Gastroesophageal sphincter (tissue), 4 donors: ENCODE data around the gene STARD13. TPM values are rescaled to one million over a fixed set of nuclear protein-coding genes. Genes with fewer than 3 reads are reported as not detected.

Source experiments
- ATAC-seq: fragments of 150-250 bp; one replicate; pipeline ENCODE4 v1.9.1; 2016; ENCODE audit warnings: mild to moderate bottlenecking, moderate library complexity
- H3K27ac ChIP-seq, 4 donors: fragments of 200-600 bp; sonication (generic) in 3 of 4; 1 replicate in 3 of 4; 2 replicates in 1 of 4; pipeline ENCODE4 v1.5.1; 2016 to 2019
- H3K27me3 ChIP-seq: fragments of 200-600 bp; sonication (generic); one replicate; pipeline ENCODE4 v1.5.1; 2019
- H3K36me3 ChIP-seq, 2 donors: fragments of 200-600 bp; sonication (generic); one replicate each; pipeline ENCODE4 v1.5.1; 2019; ENCODE audit warnings: control low read depth in 1 of 2
- H3K4me1 ChIP-seq, 3 donors: fragments of 200-600 bp; sonication (generic); 1 replicate in 2 of 3; 2 replicates in 1 of 3; pipeline ENCODE4 v1.5.1; 2016 to 2019; ENCODE audit warnings: control low read depth in 2 of 3
- H3K4me3 ChIP-seq, 2 donors: fragments of 200-600 bp; sonication (generic); one replicate each; pipeline ENCODE4 v1.5.1; 2019; ENCODE audit warnings: mild to moderate bottlenecking in 1 of 2, moderate library complexity in 1 of 2
- H3K9me3 ChIP-seq, 3 donors: fragments of 200-600 bp; sonication (generic); one replicate each; pipeline ENCODE4 v1.5.1; 2017 to 2019; ENCODE audit warnings: control low read depth in 2 of 3
- EP300 ChIP-seq: sonication (generic); formaldehyde crosslinking; IDR thresholded peaks from one replicate; pipeline ENCODE4 v1.6.1; 2017; ENCODE audit warnings: antibody characterized with exemption, mild to moderate bottlenecking
- POLR2A ChIP-seq, 2 donors: fragments of 450-650 bp; IDR thresholded peaks; one replicate each; pipeline ENCODE4 v1.6.1; 2017; ENCODE audit warnings: antibody characterized with exemption in 2 of 2, mild to moderate bottlenecking in 2 of 2, moderate library complexity in 1 of 2
- POLR2AphosphoS5 ChIP-seq: sonication (generic); formaldehyde crosslinking; IDR thresholded peaks from one replicate; pipeline ENCODE4 v1.6.1; 2017; ENCODE audit warnings: antibody characterized with exemption
- WGBS, 2 donors: methylation state at CpG; one replicate each; pipeline ENCODE4 v1.1.5; 2018; ENCODE audit warnings: low coverage in 1 of 2; 5-methylcytosine and 5-hydroxymethylcytosine counted together
- total RNA-seq, 4 donors: library from RNA; depleted of rRNA; stranded (reverse); fragments of >200 nt; gene quantifications; one replicate each; pipeline ENCODE4 v1.1.0, GENCODE V29; 2016
- TF ChIP-seq, protein P1 (sequence below), 4 experiments: fragments of 200-600 bp in 2 of 4; fragments of 450-650 bp in 2 of 4; sonication (generic) in 1 of 4; IDR thresholded peaks; one replicate each; pipeline ENCODE4 v1.5.1; 2017 to 2019; ENCODE audit warnings: antibody characterized with exemption in 4 of 4, mild to moderate bottlenecking in 2 of 4, moderate library complexity in 2 of 4

STARD13 gene
- total RNA-seq, 4 donors from 2014 or later, result 46.2 to 63.3 (median 49.3) TPM

DNA sequence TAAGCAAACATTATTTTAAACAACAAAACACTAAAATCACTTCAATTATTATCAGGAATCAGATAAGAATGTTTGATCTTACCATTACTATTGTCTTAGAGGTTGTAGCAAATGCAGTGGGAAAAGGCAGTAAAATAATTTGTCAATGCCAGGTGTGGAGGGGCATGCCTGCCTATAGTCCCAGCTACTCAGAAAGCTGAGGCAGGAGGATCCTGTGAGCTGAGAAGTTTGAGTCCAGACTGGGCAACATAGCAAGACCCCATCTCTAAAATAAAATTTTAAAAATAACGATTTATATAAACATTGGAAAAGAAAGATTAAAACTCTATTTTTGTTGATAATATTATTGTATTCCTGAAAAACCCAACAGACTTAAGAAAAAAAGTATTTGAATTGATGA is 202.5 kb downstream of the STARD13 start:
- Histone ChIP-seq H3K27me3 (no peaks in the 10 kb centered on the region), H3K36me3 (no peaks in the 10 kb centered on the region), H3K4me3 (no peak overlapping the region), H3K9me3 (no peaks in the 10 kb centered on the region), H3K4me1 (peaks cover 0 to 25% (median 0%) of the 10 kb centered on the region in 3 donors), H3K27ac (no peak overlapping the region)
- ATAC-seq, result no peak
- TF ChIP-seq EP300, result no peak
- TF ChIP-seq POLR2A (IDR thresholded peaks at IDR 0.05), result no peak
- TF ChIP-seq POLR2AphosphoS5, result no peak
- TF ChIP-seq, protein P1, sequence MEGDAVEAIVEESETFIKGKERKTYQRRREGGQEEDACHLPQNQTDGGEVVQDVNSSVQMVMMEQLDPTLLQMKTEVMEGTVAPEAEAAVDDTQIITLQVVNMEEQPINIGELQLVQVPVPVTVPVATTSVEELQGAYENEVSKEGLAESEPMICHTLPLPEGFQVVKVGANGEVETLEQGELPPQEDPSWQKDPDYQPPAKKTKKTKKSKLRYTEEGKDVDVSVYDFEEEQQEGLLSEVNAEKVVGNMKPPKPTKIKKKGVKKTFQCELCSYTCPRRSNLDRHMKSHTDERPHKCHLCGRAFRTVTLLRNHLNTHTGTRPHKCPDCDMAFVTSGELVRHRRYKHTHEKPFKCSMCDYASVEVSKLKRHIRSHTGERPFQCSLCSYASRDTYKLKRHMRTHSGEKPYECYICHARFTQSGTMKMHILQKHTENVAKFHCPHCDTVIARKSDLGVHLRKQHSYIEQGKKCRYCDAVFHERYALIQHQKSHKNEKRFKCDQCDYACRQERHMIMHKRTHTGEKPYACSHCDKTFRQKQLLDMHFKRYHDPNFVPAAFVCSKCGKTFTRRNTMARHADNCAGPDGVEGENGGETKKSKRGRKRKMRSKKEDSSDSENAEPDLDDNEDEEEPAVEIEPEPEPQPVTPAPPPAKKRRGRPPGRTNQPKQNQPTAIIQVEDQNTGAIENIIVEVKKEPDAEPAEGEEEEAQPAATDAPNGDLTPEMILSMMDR (IDR thresholded peaks at IDR 0.05), result no peak
- WGBS, 2 donors, result 91% methylated on average over 1 of the region's 1 CpG

DNA sequence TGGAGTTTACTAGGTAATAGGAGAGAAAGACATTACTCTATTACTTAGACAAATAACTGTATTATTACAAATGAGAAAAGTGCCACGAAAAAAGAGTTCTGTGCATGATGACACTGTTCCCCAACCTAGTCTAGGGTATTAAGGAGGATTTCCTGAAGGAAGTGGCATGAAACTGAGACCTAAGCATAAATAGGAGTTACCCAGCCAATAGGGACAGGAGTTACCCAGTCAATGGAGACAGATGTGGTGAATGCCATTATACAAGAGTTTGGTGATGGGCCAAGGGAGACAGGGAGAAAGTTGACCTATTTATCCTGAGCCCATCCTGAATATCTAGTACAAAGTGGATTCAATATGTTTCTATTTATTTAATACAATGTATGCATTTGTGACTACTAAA is 203.9 kb downstream of the STARD13 start:
- no peak for TF ChIP-seq POLR2AphosphoS5
- TF ChIP-seq POLR2A (IDR thresholded peaks at IDR 0.05), result no peak
- no peak for TF ChIP-seq EP300
- TF ChIP-seq, protein P1 (IDR thresholded peaks at IDR 0.05), result no peak
- H3K4me3 ChIP-seq, result no peak overlapping the region
- WGBS, 2 donors, result 36 to 55% methylated on average over 1 of the region's 1 CpG
- no peaks in the 10 kb centered on the region for H3K27me3 ChIP-seq
- no peak for ATAC-seq
- no peaks in the 10 kb centered on the region for H3K36me3 ChIP-seq
- H3K27ac ChIP-seq, result no peak overlapping the region
- H3K4me1 ChIP-seq, result peaks cover 0 to 25% (median 0%) of the 10 kb centered on the region in 3 donors
- H3K9me3 ChIP-seq, result no peaks in the 10 kb centered on the region

DNA sequence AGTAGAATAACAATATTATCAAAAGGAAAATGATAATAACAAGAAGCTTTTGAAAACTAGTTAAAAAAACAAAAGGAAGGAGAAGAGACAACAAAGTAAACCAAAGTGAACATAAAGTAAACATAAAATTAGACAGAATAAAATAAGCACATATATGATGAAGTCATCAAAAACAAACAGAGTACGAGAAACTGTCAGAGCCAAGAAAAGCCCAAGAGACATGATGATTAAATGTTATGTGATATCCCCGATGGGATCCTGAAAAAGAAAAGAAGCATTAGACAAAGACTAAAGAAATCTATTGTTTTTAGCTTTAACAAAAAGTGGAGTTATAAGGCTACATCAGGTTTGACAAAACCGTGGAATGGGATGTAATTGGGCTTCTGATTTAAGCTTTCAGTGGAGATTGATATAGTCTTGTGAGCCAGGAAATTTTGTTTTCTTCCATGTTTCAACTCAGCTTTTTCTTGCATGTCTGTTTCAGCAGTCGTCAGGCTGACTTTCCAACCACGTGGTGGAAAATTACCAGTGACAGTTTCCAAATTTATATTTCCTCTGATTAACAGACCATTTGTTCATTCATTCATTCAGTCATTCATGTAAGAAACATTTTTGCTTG is 204.5 kb downstream of the STARD13 start:
- H3K27ac ChIP-seq, result no peak overlapping the region
- H3K4me3 ChIP-seq, result no peak overlapping the region
- 27 to 42% methylated on average over 5 of the region's 5 CpGs for WGBS, 2 donors
- no peak for ATAC-seq
- no peaks in the 10 kb centered on the region for H3K36me3 ChIP-seq
- H3K4me1 ChIP-seq, result peaks cover 0 to 25% (median 0%) of the 10 kb centered on the region in 3 donors
- TF ChIP-seq POLR2A (IDR thresholded peaks at IDR 0.05), result no peak
- no peak for TF ChIP-seq POLR2AphosphoS5
- TF ChIP-seq EP300, result no peak
- TF ChIP-seq, protein P1 (IDR thresholded peaks at IDR 0.05), result no peak
- H3K27me3 ChIP-seq, result no peaks in the 10 kb centered on the region
- H3K9me3 ChIP-seq, result no peaks in the 10 kb centered on the region

GRCh38 chr13:33079960-33080359 is 205.6 kb downstream of the STARD13 start:
- WGBS, 2 donors, result 60 to 80% methylated on average over 1 to 2 of the region's 2 CpGs
- H3K9me3 ChIP-seq, result no peaks in the 10 kb centered on the region
- no peak for ATAC-seq

More at GRCh38 chr13:33079960-33080359, 205.6 kb downstream of the STARD13 start:
- TF ChIP-seq POLR2A (IDR thresholded peaks at IDR 0.05) (no peak), EP300 (no peak), POLR2AphosphoS5 (no peak)
- TF ChIP-seq, protein P1 (IDR thresholded peaks at IDR 0.05), result no peak
- Histone ChIP-seq H3K27ac (no peak overlapping the region), H3K4me1 (peaks cover 0 to 25% (median 0%) of the 10 kb centered on the region in 3 donors), H3K36me3 (no peaks in the 10 kb centered on the region), H3K4me3 (no peak overlapping the region), H3K27me3 (no peaks in the 10 kb centered on the region)
